WERI-Rb-1 (cell line): ENCODE measurements around the gene PANK2.

Experiments used
- DNase-seq: peaks from one replicate; pipeline ENCODE4 v3.0.0-alpha.2; 2020
- H3K27ac ChIP-seq: fragments of 250-450 bp; sonication (Bioruptor Pico); 2 replicates; pipeline ENCODE4 v1.5.1; 2020; ENCODE audit warnings: mild to moderate bottlenecking, moderate library complexity
- H3K27me3 ChIP-seq: fragments of 250-450 bp; sonication (Bioruptor Pico); 2 replicates; pipeline ENCODE4 v1.5.1; 2021; ENCODE audit warnings: mild to moderate bottlenecking, low read depth, moderate library complexity; ENCODE audit not compliant: insufficient read depth, severe bottlenecking
- H3K36me3 ChIP-seq: fragments of 250-450 bp; sonication (Bioruptor Pico); 2 replicates; pipeline ENCODE4 v1.5.1; 2020; ENCODE audit warnings: mild to moderate bottlenecking, moderate library complexity
- H3K4me3 ChIP-seq: 2 replicates; pipeline ENCODE4 v1.5.1; 2011; ENCODE audit warnings: low read depth, mild to moderate bottlenecking, control low read depth, low read length
- H3K9me3 ChIP-seq: fragments of 250-450 bp; sonication (Bioruptor Pico); 2 replicates; pipeline ENCODE4 v1.5.1; 2021; ENCODE audit warnings: mild to moderate bottlenecking, moderate library complexity; ENCODE audit not compliant: severe bottlenecking
- TF ChIP-seq, protein P1 (sequence below): IDR thresholded peaks from 2 replicates; pipeline ENCODE4 v1.5.1; 2011; ENCODE audit warnings: low read depth, mild to moderate bottlenecking, control low read depth, inconsistent platforms, low read length

Gene PANK2

DNA sequence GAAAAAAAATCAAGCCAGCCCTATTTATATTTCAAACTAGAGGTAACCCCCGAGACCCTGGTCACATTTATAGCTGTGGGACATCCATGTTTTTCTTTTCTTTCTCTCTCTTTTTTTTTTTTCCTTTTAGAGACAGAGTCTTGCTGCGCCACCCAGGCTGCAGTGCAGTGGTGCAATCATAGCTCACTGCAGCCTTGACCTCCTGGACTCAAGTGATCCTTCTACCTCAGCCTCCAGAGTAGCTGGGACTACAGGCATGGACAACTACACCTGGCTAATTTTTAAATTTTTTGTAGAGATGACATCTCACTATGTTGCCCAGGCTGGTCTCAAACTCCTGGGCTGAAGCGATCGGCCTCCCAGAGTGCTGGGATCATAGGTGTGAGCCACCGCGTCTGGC is 30.5 kb upstream of the PANK2 start:
- Histone ChIP-seq H3K36me3 (peaks cover 59% of the 10 kb centered on the region), H3K27me3 (no peaks in the 10 kb centered on the region), H3K4me3 (no peak overlapping the region), H3K27ac (no peak overlapping the region), H3K9me3 (no peaks in the 10 kb centered on the region)
- no peak for DNase-seq
- TF ChIP-seq, protein P1, sequence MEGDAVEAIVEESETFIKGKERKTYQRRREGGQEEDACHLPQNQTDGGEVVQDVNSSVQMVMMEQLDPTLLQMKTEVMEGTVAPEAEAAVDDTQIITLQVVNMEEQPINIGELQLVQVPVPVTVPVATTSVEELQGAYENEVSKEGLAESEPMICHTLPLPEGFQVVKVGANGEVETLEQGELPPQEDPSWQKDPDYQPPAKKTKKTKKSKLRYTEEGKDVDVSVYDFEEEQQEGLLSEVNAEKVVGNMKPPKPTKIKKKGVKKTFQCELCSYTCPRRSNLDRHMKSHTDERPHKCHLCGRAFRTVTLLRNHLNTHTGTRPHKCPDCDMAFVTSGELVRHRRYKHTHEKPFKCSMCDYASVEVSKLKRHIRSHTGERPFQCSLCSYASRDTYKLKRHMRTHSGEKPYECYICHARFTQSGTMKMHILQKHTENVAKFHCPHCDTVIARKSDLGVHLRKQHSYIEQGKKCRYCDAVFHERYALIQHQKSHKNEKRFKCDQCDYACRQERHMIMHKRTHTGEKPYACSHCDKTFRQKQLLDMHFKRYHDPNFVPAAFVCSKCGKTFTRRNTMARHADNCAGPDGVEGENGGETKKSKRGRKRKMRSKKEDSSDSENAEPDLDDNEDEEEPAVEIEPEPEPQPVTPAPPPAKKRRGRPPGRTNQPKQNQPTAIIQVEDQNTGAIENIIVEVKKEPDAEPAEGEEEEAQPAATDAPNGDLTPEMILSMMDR: no peak

GRCh38 chr20:3861191-3861590 is 28.0 kb upstream of the PANK2 start:
- H3K27me3 ChIP-seq: no peaks in the 10 kb centered on the region
- no peak overlapping the region for H3K4me3 ChIP-seq
- DNase-seq: no peak
- H3K27ac ChIP-seq: no peak overlapping the region
- peaks cover 71% of the 10 kb centered on the region for H3K36me3 ChIP-seq
- H3K9me3 ChIP-seq: no peaks in the 10 kb centered on the region
- TF ChIP-seq, protein P1: no peak

DNA sequence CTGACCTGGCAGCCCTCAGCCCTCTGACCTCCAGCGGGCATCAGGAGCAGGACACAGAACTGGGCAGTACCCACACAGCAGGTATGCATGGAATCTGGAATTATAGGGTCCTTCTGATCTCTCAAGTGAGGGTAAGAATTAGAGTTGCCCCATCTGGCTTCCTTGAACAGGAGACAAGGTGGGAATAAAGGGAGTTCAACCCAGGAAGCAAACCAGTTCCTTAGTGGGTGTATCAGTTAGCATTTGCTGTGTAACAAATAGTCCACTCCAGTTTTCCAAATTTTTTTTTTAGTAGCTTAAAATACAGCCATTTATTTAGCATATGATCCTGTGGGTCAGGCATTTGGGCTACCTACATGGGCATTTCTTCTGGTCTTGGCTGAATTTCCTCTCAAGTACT is 26.9 kb upstream of the PANK2 start:
- Histone ChIP-seq H3K27ac (no peak overlapping the region), H3K27me3 (no peaks in the 10 kb centered on the region), H3K4me3 (no peak overlapping the region), H3K9me3 (no peaks in the 10 kb centered on the region), H3K36me3 (peaks cover 70% of the 10 kb centered on the region)
- TF ChIP-seq, protein P1: no peak
- no peak for DNase-seq

GRCh38 chr20:3863317-3863716 is 25.9 kb upstream of the PANK2 start:
- Histone ChIP-seq H3K36me3 (peaks cover 60% of the 10 kb centered on the region), H3K27ac (no peak overlapping the region), H3K27me3 (no peaks in the 10 kb centered on the region), H3K4me3 (no peak overlapping the region), H3K9me3 (no peaks in the 10 kb centered on the region)
- no peak for DNase-seq
- TF ChIP-seq, protein P1: no peak

DNA sequence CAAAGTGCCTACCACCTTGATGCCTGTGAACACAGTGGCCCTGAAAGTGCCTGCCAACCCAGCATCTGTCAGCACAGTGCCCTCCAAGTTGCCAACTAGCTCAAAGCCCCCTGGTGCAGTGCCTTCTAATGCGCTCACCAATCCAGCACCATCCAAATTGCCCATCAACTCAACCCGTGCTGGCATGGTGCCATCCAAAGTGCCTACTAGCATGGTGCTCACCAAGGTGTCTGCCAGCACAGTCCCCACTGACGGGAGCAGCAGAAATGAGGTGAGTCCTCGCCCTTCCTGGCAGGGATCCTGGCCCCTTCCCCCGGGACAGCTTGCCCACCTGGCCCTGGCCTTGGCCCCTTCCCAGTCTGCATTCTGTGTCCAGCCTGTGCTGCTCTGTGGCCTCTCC is 24.7 kb upstream of the PANK2 start:
- peaks cover 60% of the 10 kb centered on the region for H3K36me3 ChIP-seq

More for the DNA sequence above, 24.7 kb upstream of the PANK2 start:
- H3K27ac ChIP-seq: no peak overlapping the region
- TF ChIP-seq, protein P1: no peak
- DNase-seq: no peak
- no peak overlapping the region for H3K4me3 ChIP-seq
- H3K27me3 ChIP-seq: no peaks in the 10 kb centered on the region
- H3K9me3 ChIP-seq: no peaks in the 10 kb centered on the region
